Upper lobe of right lung (tissue), 1 donor: ENCODE data around the gene NARF. TPM values are rescaled to one million over a fixed set of nuclear protein-coding genes. Genes with fewer than 3 reads are reported as not detected.

Source experiments
- ATAC-seq: fragments of 200-7000 bp; cut with Tn5 transposase; one replicate; pipeline ENCODE4 v1.9.1; 2020; ENCODE audit warnings: mild to moderate bottlenecking, moderate library complexity
- DNase-seq: peaks from one replicate; pipeline ENCODE4 v3.0.0-alpha.2; 2020
- H3K27ac ChIP-seq: fragments of 200-600 bp; one replicate; pipeline ENCODE4 v1.8.0; 2022
- H3K27me3 ChIP-seq: fragments of 200-600 bp; one replicate; pipeline ENCODE4 v1.8.0; 2022; ENCODE audit warnings: mild to moderate bottlenecking
- H3K36me3 ChIP-seq: fragments of 200-600 bp; one replicate; pipeline ENCODE4 v1.8.0; 2022
- H3K4me1 ChIP-seq: fragments of 200-600 bp; one replicate; pipeline ENCODE4 v1.8.0; 2022
- H3K4me3 ChIP-seq: fragments of 200-600 bp; one replicate; pipeline ENCODE4 v1.8.0; 2022; ENCODE audit warnings: mild to moderate bottlenecking
- H3K9me3 ChIP-seq: fragments of 200-600 bp; one replicate; pipeline ENCODE4 v1.8.0; 2022
- CTCF ChIP-seq: fragments of 200-600 bp; IDR thresholded peaks from one replicate; pipeline ENCODE4 v1.8.0; 2022; ENCODE audit warnings: antibody characterized with exemption
- intact Hi-C: fragments of 100-400 bp; cut with DNase I; formaldehyde crosslinking; loops from one replicate; pipeline ENCODE4 v1.11.0; 2022
- total RNA-seq: library from RNA; stranded (reverse); fragmentation: NEBNext Ultra II Directional; extraction: Animal tissue kit (Norgen Biotek cat#: 25700); gene quantifications from one replicate; pipeline ENCODE4 v1.2.1, GENCODE V29; 2021
- donor health status: DM: no; HTN: yes; CAD: no; lungs with severe emphysema.

NARF gene
- total RNA-seq, 1 donor from 2014 or later: 54.1 TPM

DNA sequence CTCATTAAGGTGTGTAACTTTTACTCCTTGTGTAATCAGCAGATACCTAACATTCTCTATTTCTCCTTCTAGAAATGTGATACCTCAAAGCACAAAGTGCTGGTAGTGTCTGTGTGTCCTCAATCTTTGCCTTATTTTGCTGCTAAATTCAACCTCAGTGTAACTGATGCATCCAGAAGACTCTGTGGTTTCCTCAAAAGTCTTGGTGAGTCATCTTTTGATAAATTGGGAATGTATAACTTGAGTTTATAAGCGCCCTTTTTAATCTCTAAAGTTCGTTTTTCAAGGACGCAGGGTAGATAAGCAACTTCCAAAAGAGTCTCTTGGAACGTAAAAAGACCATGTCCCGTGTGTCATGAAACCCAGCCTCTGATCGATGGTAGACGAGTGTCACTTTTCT lies 10.2 kb downstream of the NARF start:
- Histone ChIP-seq H3K36me3 (peaks cover 81% of the 10 kb centered on the region), H3K4me1 (no peaks in the 10 kb centered on the region), H3K27me3 (no peaks in the 10 kb centered on the region), H3K9me3 (no peaks in the 10 kb centered on the region), H3K4me3 (no peak overlapping the region), H3K27ac (no peak overlapping the region)
- no peak for ATAC-seq
- no peak for TF ChIP-seq CTCF
- intact Hi-C loops: no loop called here
- no peak for DNase-seq

GRCh38 chr17:82470065-82470464 lies 11.5 kb downstream of the NARF start:
- Histone ChIP-seq H3K4me3 (no peak overlapping the region), H3K9me3 (no peaks in the 10 kb centered on the region), H3K27ac (no peak overlapping the region), H3K4me1 (no peaks in the 10 kb centered on the region), H3K27me3 (no peaks in the 10 kb centered on the region), H3K36me3 (peaks cover 81% of the 10 kb centered on the region)
- no peak for DNase-seq
- no peak for TF ChIP-seq CTCF
- intact Hi-C loops: no loop called here
- no peak for ATAC-seq

DNA sequence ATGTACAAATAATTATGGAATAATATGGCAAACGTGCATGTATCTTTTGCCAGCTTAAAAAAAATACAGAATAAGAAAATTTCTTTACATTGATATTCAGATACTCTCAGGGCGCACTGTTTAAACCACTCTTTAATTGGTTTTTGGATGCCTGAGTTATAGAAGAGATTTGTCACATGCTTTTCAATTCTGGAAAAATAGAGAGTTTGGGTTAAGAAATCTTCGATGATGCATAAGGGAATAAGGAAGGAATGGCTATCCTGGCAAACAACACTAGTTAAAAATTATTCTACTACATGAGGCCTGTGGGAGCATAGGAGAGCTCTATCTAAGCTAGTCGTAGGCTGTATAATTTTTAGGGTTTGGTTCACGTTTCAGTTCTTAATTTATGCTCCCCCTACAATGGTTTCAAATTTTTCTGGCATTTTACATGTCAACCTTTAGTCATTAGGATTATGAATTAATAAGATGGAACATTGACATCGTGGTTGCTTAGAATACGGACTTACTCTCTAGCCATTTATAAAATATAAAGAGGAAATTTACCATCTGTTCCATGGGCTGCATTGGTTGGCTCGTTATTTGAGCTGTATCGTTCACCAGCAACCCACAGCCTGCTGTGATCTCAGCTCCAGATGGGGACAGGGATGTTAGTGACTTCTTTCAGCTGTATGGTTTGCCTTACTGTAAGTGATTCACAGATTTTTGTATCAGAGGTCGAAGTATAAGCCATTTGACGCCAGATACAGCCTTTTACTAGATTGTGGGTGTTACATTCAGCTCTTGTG lies 15.9 kb downstream of the NARF start:
- Histone ChIP-seq H3K9me3 (no peaks in the 10 kb centered on the region), H3K4me3 (no peak overlapping the region), H3K27me3 (no peaks in the 10 kb centered on the region), H3K4me1 (no peaks in the 10 kb centered on the region), H3K27ac (no peak overlapping the region), H3K36me3 (peaks cover 91% of the 10 kb centered on the region)
- DNase-seq (no peak), ATAC-seq (no peak)
- intact Hi-C loops: no loop called here
- no peak for TF ChIP-seq CTCF

- Histone ChIP-seq H3K9me3 (no peaks in the 10 kb centered on the region), H3K27ac (no peak overlapping the region), H3K4me3 (no peak overlapping the region), H3K27me3 (no peaks in the 10 kb centered on the region), H3K4me1 (no peaks in the 10 kb centered on the region), H3K36me3 (peaks cover 92% of the 10 kb centered on the region)
- ATAC-seq (no peak), DNase-seq (no peak)
- no peak for TF ChIP-seq CTCF
- intact Hi-C loops: no loop called here
Observed at GRCh38 chr17:82475458-82475857, 16.9 kb downstream of the NARF start.

GRCh38 chr17:82477934-82478333 lies 19.4 kb downstream of the NARF start:
- H3K36me3 ChIP-seq: peaks cover 97% of the 10 kb centered on the region
- intact Hi-C loops: no loop called here

More at GRCh38 chr17:82477934-82478333, 19.4 kb downstream of the NARF start:
- Histone ChIP-seq H3K9me3 (no peaks in the 10 kb centered on the region), H3K27me3 (no peaks in the 10 kb centered on the region), H3K27ac (no peak overlapping the region), H3K4me1 (no peaks in the 10 kb centered on the region), H3K4me3 (no peak overlapping the region)
- TF ChIP-seq CTCF: no peak
- DNase-seq (no peak), ATAC-seq (no peak)
